Hematopoietic multipotent progenitor cell treated with erythropoietin and hydrocortisone succinate and interleukin-3 and kit ligand, for 4 days (in vitro differentiated cells): ENCODE results near the gene SPRING1.
"Not testable (repeated sequence)": the region's sequence is repeated elsewhere in the genome, so short reads cannot be mapped to it uniquely, and the experiment has no call there.

Experiments used
- DNase-seq: peaks from one replicate; pipeline ENCODE4 v3.0.0-alpha.2; 2015

SPRING1 gene, protein sequence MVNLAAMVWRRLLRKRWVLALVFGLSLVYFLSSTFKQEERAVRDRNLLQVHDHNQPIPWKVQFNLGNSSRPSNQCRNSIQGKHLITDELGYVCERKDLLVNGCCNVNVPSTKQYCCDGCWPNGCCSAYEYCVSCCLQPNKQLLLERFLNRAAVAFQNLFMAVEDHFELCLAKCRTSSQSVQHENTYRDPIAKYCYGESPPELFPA

DNA sequence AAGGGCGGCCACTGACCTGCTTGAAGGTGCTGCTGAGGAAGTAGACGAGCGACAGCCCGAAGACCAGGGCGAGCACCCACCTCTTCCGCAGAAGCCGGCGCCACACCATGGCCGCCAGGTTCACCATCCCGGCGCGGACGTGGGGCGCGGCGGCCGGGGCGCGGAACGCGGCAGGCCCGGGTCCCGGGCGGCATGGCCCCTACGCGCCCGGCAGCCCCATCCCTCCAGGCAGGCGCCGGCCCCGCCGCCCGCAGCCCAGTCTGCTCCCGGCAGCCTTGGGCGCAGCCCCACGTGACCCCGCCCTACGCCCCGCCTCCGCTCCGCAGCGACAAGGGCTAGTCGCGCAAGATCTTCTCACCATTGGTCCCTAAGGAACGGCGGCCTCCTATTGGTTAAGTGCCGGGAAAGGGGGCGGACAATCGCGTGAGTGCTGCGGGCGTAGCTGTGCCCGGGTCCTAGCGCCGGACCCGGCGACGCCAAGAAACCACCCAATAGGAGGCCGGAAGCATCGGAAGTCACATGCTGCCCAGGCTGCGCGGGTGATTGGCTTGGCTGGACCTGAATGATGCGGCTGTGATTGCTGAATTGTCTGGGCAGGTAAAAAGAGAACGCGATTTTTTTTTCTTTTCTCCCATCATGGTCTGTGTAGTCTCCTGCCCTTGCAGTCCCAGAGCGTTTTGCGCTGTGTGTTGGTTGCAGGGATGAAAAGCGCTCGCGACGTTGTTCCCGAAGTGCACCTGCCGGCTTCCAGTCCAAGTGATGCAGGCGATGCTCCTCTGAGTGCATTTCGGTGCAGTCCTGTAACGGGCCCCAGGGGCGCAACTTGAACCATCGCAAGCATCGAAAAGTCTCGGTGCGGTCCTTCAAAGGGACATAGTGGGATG lies at the start of gene SPRING1, which contains the start of gene RNFT2:
Gene SPRING1, minus strand, starts transcription at position 296 of the 884 bp plus-strand sequence. Its CDS starts 169 bp downstream, at position 127.
Gene RNFT2, plus strand, starts transcription at position 542 of the 884 bp plus-strand sequence. CDS start 2,183 bp downstream, outside the sequence.
- peak; percentile 100 for DNase-seq

DNA sequence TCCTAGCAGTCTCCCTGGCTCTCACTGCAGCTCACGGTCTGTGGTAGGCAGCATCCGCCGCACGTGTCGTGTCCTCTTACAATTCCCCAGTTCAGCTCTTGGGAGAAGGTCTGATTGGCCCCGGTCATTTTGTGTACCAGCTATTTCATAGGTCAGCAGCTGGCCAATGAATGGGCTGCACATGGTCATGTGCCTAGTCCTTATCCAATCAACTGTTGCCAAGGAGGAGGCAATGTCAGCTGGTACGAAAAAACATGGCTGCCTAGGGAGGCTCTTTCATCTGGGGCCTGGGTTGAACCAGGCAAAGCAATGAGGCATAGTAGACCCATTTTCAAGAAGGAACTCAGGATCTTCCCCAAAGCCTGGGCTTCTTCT lies 46.4 kb upstream of the SPRING1 start:
- peak; percentile 33 for DNase-seq

DNA sequence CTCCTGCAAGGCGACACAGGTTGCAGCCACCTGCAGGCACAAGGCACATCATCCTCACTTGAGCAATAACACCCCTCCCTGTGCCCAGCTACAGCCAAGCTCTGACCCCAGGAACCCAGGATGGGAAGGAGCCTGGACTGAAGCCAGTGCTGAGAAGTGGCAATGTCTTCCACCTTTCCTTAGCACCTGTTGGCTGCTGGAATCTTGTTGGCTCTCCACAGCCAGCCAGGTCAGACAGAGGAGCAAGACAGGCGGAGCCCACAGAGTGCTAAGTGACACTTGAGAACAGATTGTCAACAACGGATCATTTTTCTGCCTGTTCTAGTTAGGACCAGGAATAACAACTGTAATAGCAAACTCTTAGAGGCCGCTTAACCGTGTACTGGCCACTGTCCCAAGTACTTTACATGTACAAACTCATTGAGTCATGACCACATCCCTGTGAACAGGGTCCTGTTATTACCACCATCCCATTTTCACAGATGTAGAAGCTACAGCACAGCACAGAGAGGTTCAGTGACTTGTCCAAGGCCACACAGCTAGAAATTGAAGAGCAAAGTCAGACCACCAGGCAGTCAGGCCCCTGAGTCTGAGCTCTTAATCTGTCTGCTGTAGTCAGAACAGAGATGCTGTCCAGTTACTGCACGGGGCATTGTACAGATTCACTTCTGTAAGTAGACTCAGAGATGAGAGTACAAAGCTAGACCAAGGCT lies 45.8 kb upstream of the SPRING1 start:
- no peak for DNase-seq

DNA sequence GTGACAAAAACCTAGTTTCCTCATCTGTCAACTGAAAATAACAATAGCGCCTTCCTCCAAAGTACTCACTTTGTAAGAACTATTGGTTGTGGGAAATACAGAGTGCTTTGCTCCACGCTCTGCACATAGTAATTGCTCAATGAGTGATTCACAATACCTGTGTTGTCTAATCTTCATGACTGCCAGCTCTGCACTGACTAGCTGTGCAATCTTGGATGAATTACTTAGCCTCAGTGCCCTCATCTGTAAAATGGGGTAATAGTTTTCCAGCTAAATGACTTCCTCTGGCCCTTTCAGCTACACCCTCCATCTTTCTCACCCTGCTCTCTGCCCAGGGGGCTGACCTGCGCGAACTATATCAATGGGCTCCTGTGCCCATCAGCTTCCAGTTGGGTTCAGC lies 43.1 kb upstream of the SPRING1 start:
- DNase-seq: no peak

DNA sequence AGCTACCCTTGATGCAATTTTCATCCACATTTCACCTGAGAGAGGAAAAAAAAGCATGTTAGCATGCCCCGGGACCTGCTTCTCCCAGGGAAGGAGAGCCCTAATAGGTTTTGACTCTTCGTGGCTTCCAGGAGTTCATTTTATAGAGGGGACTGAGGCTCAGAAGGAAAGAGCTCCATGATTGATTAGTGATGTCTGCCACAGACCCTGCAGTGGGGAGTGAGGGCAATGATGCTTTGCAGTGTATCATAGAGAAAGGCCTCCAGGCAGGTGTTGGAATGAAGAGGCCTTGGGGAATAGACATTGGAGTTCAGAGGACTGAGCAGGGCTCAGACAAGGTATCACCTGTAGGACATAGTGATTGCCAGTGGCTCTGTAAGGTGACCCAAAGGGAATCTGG lies 41.7 kb upstream of the SPRING1 start:
- DNase-seq: no peak

DNA sequence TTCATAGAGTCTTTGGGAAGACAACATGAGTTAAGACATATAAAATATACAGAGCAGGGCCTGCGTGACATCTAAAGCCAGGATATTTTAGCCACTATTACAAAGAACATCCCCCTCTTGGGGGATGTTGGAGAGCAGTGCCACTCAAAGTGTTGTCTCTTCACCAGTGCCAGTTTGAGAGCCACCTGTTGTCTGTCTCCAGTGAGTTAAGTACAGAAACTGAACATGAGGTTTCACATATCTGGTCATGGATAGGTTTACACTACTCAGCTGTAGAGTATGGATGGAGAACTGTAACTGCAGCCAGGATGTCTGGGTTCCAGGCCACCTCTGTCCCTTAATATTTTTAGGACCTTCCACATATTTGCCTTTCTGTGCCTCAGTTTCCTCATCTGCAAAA lies 39.4 kb upstream of the SPRING1 start:
- no peak for DNase-seq

DNA sequence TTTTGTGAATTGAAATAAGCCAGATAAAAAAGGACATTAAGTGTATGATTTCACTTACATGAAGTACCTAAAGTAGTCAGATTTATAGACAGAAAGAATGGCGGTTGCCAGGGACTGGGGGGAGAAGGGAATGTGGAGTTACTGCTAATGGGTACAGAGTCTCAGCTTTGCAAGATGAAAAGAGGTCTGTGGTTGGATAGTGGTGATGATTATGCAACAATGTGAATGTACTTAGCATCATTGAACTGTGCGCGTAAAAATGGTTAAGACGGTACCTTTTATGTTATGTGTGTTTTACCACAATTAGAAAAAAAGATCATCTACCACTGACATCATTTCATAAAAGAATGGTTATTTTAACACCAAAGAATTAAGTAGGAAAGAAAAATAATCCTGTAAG lies 36.2 kb upstream of the SPRING1 start:
- DNase-seq: no peak

DNA sequence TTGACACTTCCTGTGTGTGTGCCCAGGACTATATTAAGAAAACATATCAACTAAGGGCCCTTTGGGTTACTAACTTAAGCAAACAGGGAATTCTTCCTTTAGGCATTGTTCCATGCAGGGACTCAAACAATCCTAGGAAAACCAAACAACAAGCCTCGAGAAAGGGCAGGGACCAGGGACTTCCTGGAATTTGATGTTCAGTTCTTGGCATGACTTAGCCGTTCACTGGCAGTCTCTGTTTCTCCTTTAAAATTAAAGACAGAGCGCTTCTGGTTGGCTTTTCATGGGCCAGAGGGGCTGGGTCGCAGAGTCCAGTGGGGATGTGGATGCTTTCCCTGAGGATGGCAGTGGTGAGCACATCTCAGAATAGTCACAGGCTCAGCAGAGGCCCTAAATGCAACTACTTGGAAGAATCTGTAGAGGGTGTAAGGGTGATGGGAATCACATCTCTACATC lies 35.4 kb upstream of the SPRING1 start:
- peak; percentile 6 for DNase-seq

DNA sequence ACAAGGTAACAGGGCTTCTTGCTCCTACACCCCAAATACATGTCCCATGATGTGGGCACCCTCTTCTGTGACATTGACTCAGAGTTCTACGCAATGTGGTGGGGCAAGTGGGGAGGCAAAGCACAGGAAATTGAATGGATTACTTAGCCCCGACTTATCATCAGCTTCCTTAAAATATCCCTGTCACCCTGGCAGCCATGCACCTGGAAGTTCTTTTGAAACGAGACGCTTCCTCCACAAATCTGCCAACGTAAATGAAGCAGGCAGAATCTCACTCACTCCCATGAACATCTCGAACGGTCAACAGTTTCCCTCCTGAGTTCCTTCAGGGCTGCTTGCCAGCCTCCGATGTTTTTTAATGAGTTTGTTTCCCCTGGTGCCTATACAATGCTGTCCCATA lies 33.8 kb upstream of the SPRING1 start:
- DNase-seq: no peak

DNA sequence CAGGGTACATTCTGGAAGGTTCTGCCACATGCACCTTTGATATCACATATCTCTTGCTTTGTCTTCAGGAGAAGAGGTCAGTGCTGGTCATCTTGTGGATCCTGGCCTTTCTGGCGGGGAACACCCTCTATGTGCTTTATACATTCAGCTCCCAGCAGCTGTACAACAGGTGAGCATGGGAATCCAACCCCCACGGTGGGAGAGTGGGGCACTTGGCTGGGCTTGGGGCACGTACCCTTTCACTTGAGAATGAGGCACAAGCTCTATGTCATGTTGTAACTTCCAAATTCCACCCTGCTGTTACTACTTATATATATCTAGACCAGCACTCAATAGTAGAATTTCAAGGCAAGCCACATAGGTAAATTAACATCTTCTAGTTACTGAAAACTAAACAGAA lies 28.9 kb upstream of the SPRING1 start:
- DNase-seq: no peak

DNA sequence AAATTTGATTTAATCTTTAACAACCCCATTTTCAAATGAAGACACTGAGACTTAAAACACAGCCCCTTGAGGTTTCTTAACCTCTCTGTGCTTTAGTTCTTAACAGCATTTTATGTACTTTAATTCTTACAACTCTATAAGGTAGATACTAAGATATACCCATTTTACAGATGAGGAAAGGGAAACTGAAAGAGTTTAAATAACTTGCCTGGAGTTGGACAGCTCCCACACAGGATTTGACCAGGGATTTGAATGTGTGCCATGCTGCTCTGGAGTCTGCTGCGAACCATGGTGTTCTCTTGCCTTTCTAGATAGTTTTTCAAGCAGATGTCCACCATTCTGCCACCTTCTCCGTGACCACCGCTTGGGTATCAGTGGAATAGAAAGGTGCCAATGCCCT lies 28.4 kb upstream of the SPRING1 start:
- no peak for DNase-seq

DNA sequence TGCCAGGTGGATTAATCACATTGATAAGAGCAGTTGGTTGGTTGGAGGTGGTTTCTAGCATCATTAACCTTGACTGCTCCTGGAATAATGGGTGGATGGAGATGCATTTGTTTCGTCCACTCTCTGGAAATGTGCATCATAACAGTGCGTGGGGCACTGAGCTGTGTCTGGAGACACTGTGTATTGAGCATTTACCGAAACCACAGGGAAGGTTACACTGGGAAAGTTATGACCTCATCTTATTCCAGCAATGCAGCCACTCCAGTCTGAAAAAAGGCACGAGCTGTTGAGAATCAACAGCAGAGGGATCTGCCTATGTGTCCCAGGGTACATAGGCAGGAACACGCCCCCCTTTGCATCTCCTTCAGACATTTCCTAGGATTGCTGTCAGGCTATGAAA lies 27.4 kb upstream of the SPRING1 start:
- no peak for DNase-seq

DNA sequence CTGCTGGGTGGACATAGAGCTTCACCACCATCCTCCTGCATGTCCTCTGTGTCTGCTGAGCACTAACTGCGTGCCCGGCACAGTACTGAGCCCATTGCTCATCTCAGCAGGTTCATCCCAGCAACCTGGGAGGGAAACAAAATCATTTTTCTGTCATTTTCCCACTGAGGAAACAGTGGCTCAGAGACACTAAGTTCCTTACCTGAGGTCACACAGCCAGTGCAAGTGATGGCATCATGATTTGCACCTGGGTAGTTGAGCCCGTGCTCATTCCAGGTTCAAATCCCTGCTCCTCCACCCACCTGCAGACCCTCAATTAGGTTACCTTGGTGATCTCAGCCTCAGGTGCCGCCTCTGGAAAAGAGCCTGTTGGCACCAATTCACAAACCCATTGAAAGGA lies 23.6 kb upstream of the SPRING1 start:
- no peak for DNase-seq

DNA sequence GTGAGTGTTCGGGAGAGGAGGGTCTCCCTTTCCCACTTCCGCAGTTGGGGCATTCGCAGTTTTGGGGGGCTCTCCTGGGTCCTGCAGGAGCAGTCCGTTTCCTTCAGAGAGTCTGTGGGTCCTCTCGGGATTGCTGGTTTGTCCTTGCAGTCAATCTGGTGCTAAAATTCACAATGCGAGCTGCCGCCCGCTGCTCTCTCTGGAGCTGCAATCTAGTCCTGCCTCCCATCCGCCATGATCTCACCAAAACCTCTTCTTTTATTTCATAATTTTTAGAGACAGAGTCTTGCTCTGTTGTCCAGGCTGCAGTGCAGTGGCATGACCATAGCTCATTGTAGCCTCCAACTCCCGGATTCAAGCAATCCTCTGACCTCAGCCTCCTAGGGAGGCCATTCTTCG lies 22.8 kb upstream of the SPRING1 start:
- no peak for DNase-seq

DNA sequence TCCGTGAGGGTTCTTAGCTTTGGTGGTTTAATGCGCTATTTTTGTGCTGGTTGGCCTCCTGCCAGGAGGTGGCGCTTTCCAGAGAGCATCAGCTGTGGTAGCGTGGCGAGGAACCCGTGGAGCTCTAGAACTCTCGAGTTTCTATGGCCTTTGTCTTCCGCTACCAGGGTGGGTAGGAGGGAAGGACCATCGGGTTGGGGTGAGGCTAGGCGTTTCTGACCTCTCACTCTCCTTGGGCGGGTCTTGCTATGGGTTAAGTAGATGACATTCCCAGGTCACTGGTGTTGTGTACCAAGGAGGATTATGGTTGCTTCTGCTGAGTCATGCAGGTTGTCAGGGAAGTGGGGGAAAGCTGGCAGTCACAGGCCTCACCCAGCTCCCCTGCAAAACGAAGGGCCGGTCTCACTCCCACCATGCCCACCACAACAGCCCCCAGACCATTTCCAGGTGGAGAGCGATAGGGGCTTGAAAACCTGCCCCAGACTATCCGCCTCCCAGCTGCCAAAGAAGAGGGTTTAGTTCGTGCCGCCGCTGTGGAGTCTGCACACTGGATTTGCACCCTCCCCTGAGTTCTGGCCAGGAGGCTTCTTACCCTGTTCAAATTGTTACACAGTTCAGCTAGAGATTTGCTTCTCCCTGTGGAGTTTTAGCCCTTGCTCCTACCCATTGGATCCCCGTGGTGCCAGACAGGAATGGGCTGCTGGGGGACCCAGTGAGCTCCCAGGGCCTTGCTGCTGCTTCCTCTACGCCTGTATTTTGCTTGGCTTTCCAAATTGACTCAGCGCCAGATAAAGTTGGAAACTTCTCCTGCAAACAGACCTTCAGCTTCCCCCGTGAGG lies 22.1 kb upstream of the SPRING1 start:
- DNase-seq: peak; percentile 64

DNA sequence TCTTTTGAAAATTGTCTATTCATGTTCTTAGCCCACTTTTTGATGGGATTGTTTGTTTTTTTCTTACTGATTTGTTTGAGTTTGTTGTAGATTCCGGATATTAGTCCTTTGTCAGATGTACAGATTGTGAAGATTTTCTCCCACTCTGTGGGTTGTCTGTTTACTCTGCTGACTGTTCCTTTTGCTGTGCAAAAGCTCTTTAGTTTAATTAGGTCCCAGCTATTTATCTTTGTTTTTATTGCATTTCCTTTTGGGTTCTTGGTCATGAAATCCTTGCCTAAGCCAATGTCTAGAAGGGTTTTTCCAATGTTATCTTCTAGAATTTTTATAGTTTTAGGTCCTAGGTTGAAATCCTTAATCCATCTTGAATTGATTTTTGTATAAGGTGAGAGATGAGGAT lies 16.9 kb upstream of the SPRING1 start:
- DNase-seq: not testable (repeated sequence)

DNA sequence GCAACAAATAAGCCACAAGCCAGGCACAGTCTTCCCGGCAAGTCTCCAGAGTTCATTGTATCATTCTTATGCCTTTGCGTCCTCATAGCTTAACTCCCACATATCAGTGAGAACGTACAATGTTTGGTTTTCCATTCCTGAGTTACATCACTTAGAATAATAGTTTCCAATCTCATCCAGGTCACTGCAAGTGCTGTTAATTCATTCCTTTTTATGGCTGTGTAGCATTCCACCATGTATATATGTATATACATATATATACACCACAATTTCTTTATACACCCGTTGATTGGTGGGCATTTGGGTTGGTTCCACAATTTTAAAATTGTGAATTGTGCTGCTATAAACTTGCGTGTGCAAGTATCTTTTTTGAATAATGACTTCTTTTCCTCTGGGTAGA lies 16.2 kb upstream of the SPRING1 start:
- DNase-seq: not testable (repeated sequence)

DNA sequence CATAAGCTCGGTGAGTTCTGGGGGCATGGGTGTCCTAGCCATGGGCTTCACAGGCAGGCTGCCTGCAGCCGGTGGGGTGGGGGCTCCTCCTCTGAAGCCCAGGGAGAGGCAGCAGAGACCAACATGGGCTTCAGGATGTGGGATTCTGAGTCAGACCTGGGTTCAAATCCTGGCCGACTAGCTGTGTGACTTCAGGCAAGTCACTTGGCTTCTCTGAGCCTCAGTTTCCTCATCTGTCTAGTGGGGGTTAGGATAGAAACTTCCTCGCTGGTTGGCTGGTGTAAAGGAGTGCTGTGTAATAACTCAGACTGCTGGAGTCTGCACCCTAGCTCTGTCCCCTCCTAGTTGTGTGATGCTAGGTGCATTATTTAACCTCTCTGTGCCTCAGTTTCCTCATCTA lies 12.4 kb upstream of the SPRING1 start:
- no peak for DNase-seq

DNA sequence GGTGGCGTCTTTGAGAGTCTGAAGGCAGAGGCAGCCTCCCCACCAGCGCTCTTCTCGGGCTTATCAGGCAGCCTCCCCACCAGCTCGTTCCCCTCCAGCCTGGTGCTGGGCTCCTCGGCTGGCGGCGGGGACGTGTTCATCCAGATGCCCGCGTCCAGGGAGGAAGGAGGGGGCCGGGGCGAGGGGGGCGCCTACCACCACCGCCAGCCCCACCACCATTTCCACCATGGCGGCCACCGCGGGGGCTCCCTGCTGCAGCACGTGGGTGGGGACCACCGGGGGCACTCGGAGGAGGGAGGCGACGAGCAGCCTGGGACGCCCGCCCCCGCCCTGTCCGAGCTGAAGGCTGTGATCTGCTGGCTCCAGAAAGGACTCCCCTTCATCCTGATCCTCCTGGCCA lies 12.0 kb upstream of the SPRING1 start:
- DNase-seq: no peak

DNA sequence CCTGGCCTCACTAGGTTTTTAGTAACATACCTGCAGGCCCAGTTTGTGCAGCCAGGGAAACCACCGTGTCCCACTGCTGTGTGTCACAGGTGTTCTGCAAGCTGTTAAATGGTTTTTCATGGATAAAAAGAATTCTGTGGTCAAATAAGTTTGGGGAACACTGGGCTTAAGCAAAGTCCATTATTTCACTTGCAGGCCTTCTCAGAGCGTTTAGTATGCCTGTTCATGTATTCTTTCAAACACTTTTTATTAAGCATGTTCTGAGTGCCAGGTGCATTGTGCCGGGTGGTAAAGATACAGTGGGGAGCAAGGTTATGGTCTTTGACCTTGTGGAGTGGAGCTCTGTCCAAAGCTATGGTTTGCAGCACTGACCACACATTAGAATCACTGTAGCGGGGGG lies 7.7 kb upstream of the SPRING1 start:
- DNase-seq: no peak

DNA sequence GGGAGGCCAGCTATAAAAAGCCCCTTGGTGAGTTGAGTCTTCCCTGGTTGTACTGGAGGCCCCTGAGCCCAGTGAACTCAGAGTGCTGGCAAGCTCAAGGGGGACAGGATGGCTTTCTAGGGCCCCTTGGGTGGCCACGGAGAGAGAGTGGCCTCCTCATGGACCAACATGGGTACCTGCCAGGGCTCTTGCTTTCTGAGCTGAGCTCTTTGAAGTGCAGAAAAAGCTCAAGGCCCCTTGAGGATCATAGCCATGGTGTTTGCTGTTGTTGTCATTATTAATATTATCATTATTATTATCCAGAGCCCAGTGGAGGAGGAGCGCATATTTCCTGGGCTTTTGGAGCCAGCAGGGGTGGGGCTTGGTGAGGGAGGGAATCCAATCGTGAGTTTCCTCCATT lies 6.9 kb upstream of the SPRING1 start:
- no peak for DNase-seq

DNA sequence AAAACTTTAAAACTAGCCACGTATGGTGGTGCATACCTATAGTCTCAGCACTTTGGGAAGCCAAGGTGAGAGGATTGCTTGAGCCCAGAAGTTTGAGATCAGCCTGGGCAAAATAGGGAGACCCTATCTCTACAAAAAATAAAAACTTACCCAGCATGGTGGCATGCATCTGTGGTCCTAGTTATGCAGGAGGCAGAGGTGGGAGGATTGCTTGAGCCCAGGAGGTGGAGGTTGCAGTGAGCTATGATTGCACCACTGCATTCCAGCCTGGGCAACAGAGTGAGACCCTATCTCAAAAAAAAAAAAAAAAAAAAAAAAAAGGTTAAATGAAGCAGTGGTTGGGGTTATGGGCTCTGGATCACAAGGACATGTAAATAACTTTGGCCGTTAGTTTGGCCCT lies 4.9 kb upstream of the SPRING1 start:
- DNase-seq: not testable (repeated sequence)
